Psoas muscle (tissue), 8 donors: Measurements from ENCODE around the gene PDE1C. TPM values are rescaled to one million over a fixed set of nuclear protein-coding genes. Genes with fewer than 3 reads are reported as not detected.
A peak's percentile ranks its signal among the peaks of the same experiment; 100 is the strongest.

Source experiments
- ATAC-seq, 4 donors: fragments of 200-7000 bp; cut with Tn5 transposase; one replicate each; pipeline ENCODE4 v1.9.1; 2020; ENCODE audit warnings: moderate library complexity in 3 of 4, mild to moderate bottlenecking in 2 of 4
- DNase-seq, 2 donors: peaks; one replicate each; pipeline ENCODE4 v3.0.0-alpha.2; 2020
- H3K27ac ChIP-seq: fragments of 200-600 bp; one replicate; pipeline ENCODE4 v1.8.0; 2022
- H3K27me3 ChIP-seq, 3 donors: fragments of 200-600 bp in 1 of 3; one replicate each; pipeline versions ENCODE4 v1.6.1 to v1.8.0; 2013 to 2022; ENCODE audit warnings: low read length in 2 of 3, mild to moderate bottlenecking in 2 of 3, moderate library complexity in 1 of 3; ENCODE audit not compliant: insufficient read depth in 3 of 3
- H3K36me3 ChIP-seq, 2 donors: fragments of 200-600 bp in 1 of 2; one replicate each; pipeline versions ENCODE4 v1.6.1 to v1.8.0; 2013 to 2022; ENCODE audit warnings: low read depth in 1 of 2, mild to moderate bottlenecking in 1 of 2, moderate library complexity in 1 of 2; ENCODE audit not compliant: insufficient read depth in 1 of 2
- H3K4me1 ChIP-seq: fragments of 200-600 bp; one replicate; pipeline ENCODE4 v1.8.0; 2022
- H3K4me3 ChIP-seq: fragments of 200-600 bp; one replicate; pipeline ENCODE4 v1.8.0; 2022; ENCODE audit warnings: mild to moderate bottlenecking
- H3K9me3 ChIP-seq: fragments of 200-600 bp; one replicate; pipeline ENCODE4 v1.8.0; 2022
- CTCF ChIP-seq: fragments of 200-600 bp; IDR thresholded peaks from one replicate; pipeline ENCODE4 v1.8.0; 2022; ENCODE audit warnings: antibody characterized with exemption
- WGBS, 3 donors: extraction: QIAGEN DNeasy Blood & Tissue Kit; methylation state at CpG; one replicate each; pipeline versions ENCODE4 v1.1.6 to v1.1.7; 2013; 5-methylcytosine and 5-hydroxymethylcytosine counted together
- intact Hi-C, 2 donors: fragments of 100-400 bp; cut with DNase I; formaldehyde crosslinking; loops; one replicate each; pipeline versions ENCODE4 v1.11.0 to v1.14.2; 2022
- polyA plus RNA-seq, 3 donors: library from polyadenylated mRNA; stranded (reverse); fragments of 200-250 nt; gene quantifications; one replicate each; pipeline ENCODE4 v1.2.3, GENCODE V29; 2013
- total RNA-seq, 4 donors: library from RNA; stranded (reverse); fragmentation: NEBNext Ultra II Directional in 2 of 4; extraction: Animal tissue kit (Norgen Biotek cat#: 25700) in 2 of 4; gene quantifications; one replicate each; pipeline versions ENCODE4 v1.2.1 to v1.2.4, GENCODE V29; 2021 to 2023
- donor health status: healthy with polysubstance abuse.
- donor health status: DM: no; HTN: no; CAD: no; lungs with moderate emphysema.
- donor health status: Bipolar disorder and iron deficiency.
- donor health status: healthy.
- donor health status: DM: yes; HTN: yes; CAD: no.
- donor health status: DM: no; HTN: no; CAD: no.
- donor health status: DM: no; HTN: no; CAD: no.
- donor health status: DM: yes; HTN: yes; CAD: no.

PDE1C gene
- total and polyA plus RNA-seq, 7 donors: 0.20 to 1.9 (median 0.64) TPM

- DNase-seq (no peak), ATAC-seq (no peak)
- Histone ChIP-seq H3K36me3 (no peaks in the 10 kb centered on the region), H3K4me3 (no peak overlapping the region), H3K27ac (no peak overlapping the region), H3K4me1 (no peaks in the 10 kb centered on the region), H3K9me3 (no peaks in the 10 kb centered on the region), H3K27me3 (peaks cover 0 to 2% (median 0%) of the 10 kb centered on the region in 3 donors)
- peak; percentile 13 for TF ChIP-seq CTCF
- 78 to 87% (median 84%) methylated on average over 3 of the region's 3 CpGs for WGBS, 3 donors
- intact Hi-C loops: no loop called here
Observed at GRCh38 chr7:31814187-31814586, 256.0 kb downstream of the PDE1C start.

- intact Hi-C loops: no loop called here
- Histone ChIP-seq H3K27ac (no peak overlapping the region), H3K27me3 (no peaks in the 10 kb centered on the region), H3K4me3 (no peak overlapping the region), H3K9me3 (no peaks in the 10 kb centered on the region), H3K4me1 (no peaks in the 10 kb centered on the region), H3K36me3 (no peaks in the 10 kb centered on the region)
- TF ChIP-seq CTCF: no peak
- peak in 2 of 4 donors; percentile 50 to 64 for ATAC-seq
- WGBS, 3 donors: 36% methylated on average over 3 of the region's 3 CpGs
- DNase-seq: peak in 1 of 2 donors; percentile 13
Observed at GRCh38 chr7:31811650-31812461, 258.4 kb downstream of the PDE1C start.

- intact Hi-C loops: no loop called here
- ATAC-seq: no peak
- Histone ChIP-seq H3K9me3 (no peaks in the 10 kb centered on the region), H3K4me3 (no peak overlapping the region), H3K4me1 (no peaks in the 10 kb centered on the region), H3K36me3 (no peaks in the 10 kb centered on the region), H3K27me3 (no peaks in the 10 kb centered on the region), H3K27ac (no peak overlapping the region)
- 78 to 86% (median 84%) methylated on average over 2 of the region's 2 CpGs for WGBS, 3 donors
- TF ChIP-seq CTCF: no peak
- DNase-seq: no peak
Observed at GRCh38 chr7:31805209-31805818, 264.9 kb downstream of the PDE1C start.

- Histone ChIP-seq H3K9me3 (no peaks in the 10 kb centered on the region), H3K4me3 (no peak overlapping the region), H3K27ac (no peak overlapping the region), H3K27me3 (no peaks in the 10 kb centered on the region), H3K4me1 (no peaks in the 10 kb centered on the region), H3K36me3 (no peaks in the 10 kb centered on the region)
- no peak for ATAC-seq
- WGBS, 3 donors: 69 to 83% (median 79%) methylated on average over 5 of the region's 5 CpGs
- no peak for DNase-seq
- TF ChIP-seq CTCF: no peak
- intact Hi-C loops: no loop called here
Observed at GRCh38 chr7:31796375-31796774, 273.8 kb downstream of the PDE1C start.
